ENCODE results near the gene TRIM4.
"Not testable (repeated sequence)": the region's sequence is repeated elsewhere in the genome, so short reads cannot be mapped to it uniquely, and the experiment has no call there.

Gene TRIM4

GRCh38 chr7:99923200-99923599 lies 3.9 kb upstream of the TRIM4 start:
- DNase-seq, result no peak

- DNase-seq, result no peak
Measured at GRCh38 chr7:99920149-99920548, 819 bp upstream of the TRIM4 start.

- DNase-seq, result no peak
Measured at GRCh38 chr7:99919814-99920112, 433 bp upstream of the TRIM4 start.

- DNase-seq, result no peak
Measured at GRCh38 chr7:99910976-99911375, 8.4 kb downstream of the TRIM4 start.

GRCh38 chr7:99901581-99901980 lies 17.7 kb downstream of the TRIM4 start:
- no peak for DNase-seq

- no peak for DNase-seq
Measured at GRCh38 chr7:99899830-99900519, 19.4 kb downstream of the TRIM4 start.

GRCh38 chr7:99898836-99899235 lies 20.5 kb downstream of the TRIM4 start:
- no peak for DNase-seq

- DNase-seq, result no peak
Measured at GRCh38 chr7:99898023-99898357, 21.3 kb downstream of the TRIM4 start.

GRCh38 chr7:99897322-99898022 lies 21.9 kb downstream of the TRIM4 start:
- DNase-seq, result no peak

- no peak for DNase-seq
Measured at GRCh38 chr7:99894738-99895137, 24.6 kb downstream of the TRIM4 start.

- DNase-seq, result no peak
Measured at GRCh38 chr7:99893280-99893679, 26.1 kb downstream of the TRIM4 start.

GRCh38 chr7:99890348-99890747 lies 29.0 kb downstream of the TRIM4 start:
- DNase-seq, result not testable (repeated sequence)

GRCh38 chr7:99888366-99888765 lies 31.0 kb downstream of the TRIM4 start:
- not testable (repeated sequence) for DNase-seq

- no peak for DNase-seq
Measured at GRCh38 chr7:99881370-99881769, 38.0 kb downstream of the TRIM4 start.

GRCh38 chr7:99876933-99877332 lies 42.4 kb downstream of the TRIM4 start, which contains the start of gene OR2AE1:
OR2AE1 (minus strand) TSS chr7:99877033; CDS start chr7:99877033, 0 bp downstream.
- DNase-seq, result no peak

GRCh38 chr7:99876491-99876890 lies 42.8 kb downstream of the TRIM4 start:
- no peak for DNase-seq

- no peak for DNase-seq
Measured at GRCh38 chr7:99868246-99868645, 51.1 kb downstream of the TRIM4 start.

- DNase-seq, result not testable (repeated sequence)
Measured at GRCh38 chr7:99867477-99867876, 51.9 kb downstream of the TRIM4 start.

- no peak for DNase-seq
Measured at GRCh38 chr7:99863847-99864440, 55.4 kb downstream of the TRIM4 start.

- DNase-seq, result no peak
Measured at GRCh38 chr7:99860281-99861127, 58.8 kb downstream of the TRIM4 start.

GRCh38 chr7:99855236-99855635 lies 64.1 kb downstream of the TRIM4 start:
- no peak for DNase-seq

Data from amygdala (tissue), 56 donors.